Stimulated activated CD4-positive, alpha-beta T cell treated with anti-CD3 and anti-CD28 coated beads, Interleukin-4, amount 100 ng/mL, for 1 hour (primary cell): ENCODE results near the gene DAAM2.

Experiments used
- DNase-seq: peaks from one replicate; pipeline ENCODE4 v3.0.0-alpha.2; 2020

DAAM2 gene

DNA sequence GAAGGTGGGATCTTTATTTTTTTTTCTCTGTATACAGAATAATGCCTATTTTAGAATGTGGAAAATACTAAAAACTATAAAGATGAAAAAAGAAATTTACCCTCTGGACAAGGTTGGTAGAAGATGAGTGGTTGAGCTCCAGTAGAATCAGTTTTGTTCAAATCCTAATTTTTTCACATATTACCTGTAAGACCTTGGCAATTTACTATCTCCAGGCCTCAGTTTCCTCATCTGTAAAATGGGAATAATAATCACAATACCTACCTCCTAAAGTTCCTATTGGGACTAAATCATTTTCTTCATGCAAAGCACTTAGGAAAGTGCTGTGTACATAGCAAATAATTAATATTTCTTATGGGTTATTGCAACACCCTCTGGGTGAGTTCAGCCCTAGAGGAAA is 28.4 kb downstream of the DAAM2 start:
- no peak for DNase-seq

DNA sequence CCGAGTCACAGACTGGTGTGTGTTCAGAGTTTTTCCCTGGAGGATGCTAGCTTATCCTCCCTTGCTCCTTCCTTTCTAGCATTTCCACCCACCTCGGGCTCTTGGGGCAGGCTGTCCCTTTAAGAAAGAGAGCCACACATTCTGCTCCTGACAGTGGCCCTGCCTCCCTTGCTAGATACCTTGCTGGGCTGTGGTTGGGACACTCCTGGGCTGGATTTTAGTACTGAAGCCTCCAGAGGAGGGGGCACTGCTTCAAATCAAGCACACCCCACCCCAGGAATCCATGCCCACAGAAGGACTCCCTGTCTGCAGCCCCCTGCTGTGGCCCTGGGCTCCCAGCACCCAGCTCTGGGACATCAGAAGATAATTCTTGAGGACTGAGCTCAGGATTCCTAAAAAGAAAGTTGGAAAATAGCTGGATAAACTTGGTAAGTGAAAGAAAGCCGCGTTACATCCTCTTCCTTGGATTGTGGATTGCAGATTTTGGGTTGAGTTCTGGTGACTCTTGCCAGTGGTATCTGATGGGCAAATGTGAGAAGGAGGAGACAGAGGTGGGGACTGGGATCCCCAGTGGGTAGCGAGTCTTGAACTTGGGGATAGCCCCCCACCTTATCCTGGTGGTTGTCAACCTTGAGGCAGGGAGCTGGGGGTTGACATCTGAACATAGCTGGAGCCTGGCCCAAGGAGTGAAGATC is 29.0 kb downstream of the DAAM2 start:
- DNase-seq, result no peak

DNA sequence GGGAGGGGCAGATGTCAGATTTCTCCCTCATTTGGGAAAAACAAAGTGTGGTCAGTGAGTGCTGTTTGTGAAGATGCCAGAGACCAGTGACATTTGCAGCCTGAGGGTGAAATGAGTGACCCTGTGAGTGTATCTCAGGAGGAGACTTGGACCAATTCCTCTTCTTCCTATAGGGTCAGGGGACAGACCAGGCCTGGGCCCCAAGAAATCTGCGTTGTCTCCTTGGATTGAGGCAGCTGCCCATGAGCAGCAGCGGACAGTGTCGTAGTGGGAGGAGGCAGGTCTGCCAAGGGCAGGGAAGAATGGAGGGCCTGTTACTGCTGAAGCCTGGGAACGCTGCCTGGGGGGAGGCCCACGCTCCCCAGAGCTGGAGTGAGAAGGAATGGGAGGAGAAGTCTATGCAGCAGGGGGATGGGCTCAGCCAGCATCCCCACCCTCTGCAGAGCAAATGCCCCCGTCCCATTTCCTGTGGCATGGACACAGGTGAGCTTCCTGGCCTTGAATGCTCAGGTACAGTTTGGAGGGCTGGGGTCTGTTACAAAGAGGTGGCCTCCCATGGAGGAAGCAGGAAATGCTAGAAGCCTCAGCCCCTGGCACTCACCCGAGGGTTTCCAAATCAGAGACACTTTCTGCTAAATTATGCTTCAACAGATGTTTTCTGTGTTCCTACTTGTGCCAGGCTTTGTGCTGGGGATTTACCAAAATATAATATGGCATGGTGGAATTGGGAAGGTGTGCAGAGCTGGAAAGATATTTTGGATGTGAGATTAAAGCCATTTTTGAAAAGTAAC is 29.8 kb downstream of the DAAM2 start:
- DNase-seq, result no peak

DNA sequence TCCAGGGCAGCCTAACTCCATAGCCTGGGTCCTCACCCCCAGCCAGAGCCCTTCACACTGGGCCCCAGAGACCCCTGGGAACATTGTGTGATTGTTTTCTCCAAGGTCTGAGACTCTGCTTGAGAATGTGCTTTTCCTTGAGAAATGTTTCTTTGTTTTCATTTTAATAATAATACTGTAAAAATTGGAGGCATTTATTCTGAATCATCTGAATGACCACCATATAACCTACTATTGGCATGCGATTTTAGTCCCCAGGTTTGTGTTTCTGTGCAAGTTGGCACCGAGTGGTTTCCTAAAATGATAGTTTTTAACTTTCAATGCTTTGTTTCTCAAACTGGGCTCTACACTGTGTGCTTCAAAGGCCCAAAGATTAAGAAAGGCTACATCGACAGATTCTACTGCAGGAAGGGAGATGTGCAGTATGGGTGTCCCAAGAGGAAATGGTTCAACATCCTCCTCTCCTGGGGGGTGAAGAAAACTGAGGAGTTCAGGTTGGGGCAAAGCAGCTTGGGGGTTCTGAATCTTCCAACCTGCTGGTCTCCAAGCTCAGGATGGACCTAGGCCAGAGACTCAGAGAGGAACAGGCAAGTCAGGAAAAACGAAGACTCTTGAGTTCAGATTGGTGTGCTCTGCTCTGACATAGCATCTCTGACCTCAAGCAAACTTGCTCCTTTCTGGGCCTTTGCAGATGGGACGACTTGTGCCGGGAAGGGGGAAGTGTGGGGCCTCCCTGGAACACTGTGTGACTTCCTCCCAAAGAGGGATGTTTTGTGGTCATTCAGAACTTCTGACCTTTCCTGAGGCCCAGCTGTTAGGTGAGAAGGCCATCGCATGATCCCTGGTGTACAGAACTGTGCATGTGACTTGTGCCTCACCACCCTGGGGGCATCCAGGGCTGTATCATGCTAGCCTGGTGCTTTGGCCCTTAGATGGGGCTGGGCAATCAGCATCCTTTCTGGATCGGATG is 31.0 kb downstream of the DAAM2 start:
- DNase-seq, result no peak

DNA sequence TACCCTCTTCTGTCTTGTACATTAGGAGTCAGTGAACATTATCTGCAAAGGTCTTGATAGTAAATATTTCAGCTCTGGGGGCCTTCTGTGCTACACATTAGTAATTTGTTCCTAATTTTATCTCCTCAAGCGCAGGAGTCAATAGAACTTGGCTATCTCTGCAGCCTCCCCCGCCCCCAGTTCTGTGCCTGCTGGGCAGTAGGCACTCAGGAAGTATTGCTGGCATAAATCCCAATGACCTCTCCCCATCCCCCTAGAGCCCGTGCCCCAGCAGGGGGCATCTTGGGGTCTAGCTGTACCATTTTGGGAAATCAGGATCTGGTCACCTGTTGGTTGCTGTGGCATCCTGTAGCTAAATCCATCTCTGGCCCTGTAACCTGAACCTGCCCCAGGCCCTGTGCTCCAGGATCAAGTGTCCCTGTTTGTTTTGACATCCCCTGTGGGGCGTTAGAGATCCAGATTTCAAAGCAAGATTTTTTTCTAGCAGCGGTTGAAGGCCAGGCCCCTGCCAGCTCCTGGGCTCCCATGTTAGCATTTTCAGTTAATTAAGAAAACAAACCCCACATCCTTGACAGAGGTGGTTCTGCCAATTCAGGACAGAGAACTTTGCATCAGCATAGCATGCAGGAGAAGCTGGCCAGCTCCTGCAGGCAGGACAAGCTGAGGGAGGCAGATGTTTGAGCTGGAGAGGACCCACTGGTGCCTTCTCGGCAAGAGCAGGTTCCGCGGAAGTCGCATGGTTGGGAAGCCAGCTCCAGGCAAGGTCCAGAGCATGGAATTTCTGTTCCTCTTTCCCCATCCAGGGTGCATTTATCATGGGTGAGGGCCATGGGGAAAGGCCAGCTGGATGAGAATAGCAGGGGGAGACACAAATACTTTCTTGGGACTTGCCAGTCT is 32.1 kb downstream of the DAAM2 start:
- DNase-seq, result no peak

DNA sequence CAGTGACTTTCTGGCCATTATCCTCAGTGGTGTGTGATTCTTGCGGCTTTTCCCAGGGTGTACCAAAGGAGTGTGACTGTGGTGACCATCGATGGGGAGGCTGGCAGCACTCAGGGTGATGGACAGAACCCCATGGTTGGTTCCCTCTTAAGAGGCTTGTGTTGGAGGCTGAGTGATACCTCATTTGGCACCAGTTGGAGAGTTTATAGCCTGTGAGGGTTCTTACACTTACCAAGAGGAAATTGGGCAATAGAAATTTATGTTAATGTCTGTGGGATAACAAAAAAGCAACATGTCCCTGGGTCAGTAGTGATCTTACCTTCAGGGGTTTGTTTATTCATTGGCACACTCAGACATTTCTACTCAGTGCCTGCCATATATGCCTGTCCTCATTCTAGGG is 37.2 kb downstream of the DAAM2 start:
- DNase-seq, result no peak

DNA sequence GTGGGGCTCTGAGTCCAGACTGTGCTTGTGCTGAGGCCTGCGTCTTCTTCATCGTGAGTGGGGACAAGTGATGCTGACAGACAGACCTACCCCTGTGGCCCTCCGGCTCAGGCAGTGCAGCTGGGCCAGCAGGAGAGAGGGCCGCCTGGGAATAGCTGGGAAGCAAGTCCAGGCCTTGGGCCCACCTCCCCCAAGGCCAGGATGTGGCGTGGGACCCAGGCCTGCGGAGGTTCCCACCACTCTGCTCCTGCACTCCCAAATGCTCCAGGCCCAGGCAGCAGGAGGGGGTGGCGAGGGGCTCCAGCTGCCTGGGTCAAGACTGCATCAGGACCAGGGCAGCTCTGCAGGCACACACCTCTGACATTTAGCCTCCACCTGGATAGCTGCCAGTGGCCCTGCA is 38.3 kb downstream of the DAAM2 start:
- DNase-seq, result no peak

DNA sequence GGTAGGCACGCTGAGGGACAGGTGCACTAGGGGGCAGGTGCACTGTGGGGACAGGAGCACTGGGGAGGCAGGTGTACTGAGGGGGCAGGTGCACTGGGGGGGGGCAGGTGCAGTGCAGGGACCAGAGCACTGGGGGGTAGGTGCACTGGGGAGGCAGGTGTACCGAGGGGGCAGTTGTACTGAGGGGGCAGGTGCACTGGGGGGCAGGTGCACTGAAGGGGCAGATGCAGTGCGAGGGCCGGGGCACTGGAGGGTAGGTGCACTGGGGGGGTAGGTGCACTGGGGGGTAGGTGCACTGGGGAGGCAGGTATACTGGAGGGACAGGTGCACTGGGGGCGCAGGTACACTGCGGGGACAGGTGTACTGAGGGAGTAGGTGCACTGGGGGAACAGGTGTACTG is 39.5 kb downstream of the DAAM2 start:
- DNase-seq, result no peak

DNA sequence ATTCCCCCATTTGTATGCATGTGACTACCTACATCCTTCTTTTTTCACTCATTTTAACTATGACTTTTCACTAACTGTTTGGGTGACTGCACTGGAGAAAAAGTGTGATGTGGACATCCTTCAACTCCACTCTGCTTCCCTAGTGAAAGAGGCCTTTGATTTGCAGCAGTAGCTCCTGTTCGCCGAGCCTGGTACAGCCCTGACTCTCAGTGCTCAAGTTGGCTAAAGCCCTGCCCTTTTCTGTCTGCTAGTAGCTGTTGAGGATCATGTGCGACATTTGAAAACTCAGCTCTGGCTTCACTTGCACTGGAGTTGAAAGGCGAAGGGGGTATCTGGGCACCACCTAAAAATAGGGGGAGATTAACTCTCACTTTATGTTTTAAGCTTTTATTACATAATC is 42.1 kb downstream of the DAAM2 start:
- no peak for DNase-seq

DNA sequence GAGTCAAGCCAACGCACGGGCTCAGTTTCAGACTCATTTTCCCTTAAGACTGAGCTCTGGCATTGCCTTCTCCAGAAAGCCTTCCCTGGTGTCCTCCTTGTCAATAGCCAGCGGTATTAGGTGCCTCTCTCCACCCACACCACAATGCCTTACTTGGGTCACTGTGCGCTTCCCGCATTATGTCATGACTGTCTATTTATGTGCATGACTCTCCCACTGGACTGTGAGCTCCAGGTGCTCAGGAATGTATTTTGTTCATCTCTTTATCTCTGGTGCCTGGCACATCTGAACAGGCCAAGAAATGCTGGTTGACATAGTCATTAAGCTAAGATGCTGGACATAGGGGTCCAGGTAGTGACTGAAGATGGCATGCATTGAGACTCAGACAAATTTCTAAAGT is 42.7 kb downstream of the DAAM2 start:
- DNase-seq, result no peak

DNA sequence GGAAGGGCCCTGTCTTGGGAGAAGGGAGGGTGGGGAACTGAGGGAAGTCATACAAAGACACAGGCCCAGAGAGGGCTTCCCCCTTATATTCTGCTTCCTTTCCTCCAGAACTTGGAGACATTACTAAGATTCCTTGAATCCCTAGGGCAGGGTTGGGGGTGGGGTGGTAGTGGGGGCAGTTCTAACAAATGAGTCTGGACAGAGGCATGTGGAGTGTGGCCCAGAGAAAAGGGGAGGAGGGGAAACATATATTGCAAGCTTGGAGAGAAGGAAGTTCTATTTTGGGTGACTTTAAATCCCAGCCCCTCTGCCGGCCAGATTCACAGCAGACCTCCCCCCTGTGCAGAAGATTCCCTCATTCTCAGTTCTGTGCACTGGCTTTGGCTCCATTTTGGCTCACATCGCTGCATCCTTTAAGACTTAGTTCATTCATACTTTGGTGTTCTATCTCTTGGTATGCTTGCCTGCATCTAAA is 43.7 kb downstream of the DAAM2 start:
- no peak for DNase-seq

DNA sequence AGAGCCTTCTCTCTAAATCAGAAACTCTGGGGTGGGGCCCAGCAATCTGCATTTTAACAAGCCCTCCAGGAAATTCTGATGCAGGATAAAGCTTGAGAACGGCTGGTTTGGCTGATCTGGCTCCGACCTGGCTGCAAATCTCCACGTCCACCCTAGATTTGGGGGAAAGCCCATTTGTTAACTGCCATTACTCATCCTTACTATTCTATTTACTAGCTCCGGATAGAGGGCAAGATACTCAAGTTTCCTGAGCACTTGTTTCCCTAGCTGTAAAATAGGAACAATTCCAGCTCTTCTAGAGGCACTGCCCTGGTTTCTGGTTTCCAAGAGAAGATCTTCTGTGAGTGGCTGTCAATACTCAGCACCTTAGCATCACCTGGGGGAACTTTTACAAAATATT is 44.4 kb downstream of the DAAM2 start:
- no peak for DNase-seq

DNA sequence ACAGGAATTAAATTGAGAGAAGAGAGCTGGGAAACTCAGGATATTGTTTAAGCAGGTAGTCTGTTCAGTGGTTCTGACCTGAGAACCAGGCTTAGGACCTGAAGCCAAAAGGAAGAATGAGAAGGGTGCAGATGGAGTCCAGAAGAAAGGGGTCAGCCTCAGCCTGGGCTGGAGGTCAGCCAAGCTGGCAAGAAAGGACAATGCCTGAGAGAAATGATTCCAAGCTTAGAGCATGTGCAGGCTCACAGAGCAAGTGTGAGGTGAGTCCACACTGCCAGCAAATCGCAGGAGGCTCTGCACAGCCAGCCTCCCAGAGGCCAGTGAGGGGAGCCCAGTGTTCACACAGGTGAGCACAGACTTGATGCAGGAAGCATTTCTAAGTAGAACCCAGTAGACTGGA is 47.3 kb downstream of the DAAM2 start:
- DNase-seq, result no peak

DNA sequence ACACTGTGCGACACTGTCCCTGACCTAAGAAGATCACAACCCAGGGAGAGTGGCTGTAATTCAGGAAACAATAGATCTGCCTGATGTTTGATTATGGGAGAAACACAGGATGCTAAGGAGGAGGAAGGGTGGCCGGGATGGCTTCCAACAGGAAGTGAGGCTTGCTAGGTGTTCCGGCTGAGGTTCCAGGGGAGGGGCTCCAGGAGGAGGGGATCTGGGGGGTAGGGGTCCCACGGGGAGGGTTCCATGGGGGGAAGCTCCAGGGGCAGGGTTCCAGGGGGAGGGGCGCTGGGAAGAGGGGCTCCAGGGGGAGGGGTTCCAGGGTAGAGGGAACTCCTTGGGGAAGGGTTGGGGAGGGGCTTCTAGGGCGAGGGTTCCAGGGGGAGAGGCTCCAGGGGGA is 48.6 kb downstream of the DAAM2 start:
- no peak for DNase-seq

DNA sequence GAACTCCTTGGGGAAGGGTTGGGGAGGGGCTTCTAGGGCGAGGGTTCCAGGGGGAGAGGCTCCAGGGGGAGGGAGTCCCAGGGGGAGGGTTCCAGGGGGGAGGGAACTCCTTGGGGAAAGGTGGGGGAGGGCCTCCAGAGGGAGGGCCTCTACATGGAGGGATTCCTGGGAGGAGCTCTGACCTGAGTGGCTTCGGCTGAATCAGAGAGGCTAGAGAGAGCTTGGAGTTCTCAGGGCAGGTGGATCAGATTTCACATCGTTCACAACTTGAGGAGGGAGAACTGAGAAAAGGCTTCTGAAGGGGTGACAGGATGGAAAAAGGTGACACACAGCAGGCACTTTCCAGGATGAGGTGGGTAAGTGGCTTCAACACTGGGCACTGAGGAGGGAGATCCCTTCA is 49.1 kb downstream of the DAAM2 start:
- DNase-seq, result no peak

DNA sequence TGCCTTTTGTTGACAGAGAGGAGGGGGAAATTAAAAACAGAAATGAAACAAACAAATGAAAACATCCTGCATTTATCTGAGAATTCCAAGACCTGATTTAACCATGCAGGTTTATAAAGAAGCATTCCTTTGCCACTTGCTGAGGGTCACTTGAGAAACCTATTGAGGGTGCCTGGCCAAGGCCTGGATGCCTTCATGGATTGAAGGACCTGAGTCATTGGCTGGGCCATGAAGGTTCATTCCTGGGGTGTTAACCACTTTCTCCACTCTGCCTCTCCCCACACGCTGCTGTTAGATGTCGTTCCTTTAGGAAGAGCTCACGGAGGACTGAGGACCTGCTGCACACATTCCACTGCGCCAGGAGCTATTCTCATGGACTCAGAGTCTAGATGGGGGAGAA is 49.7 kb downstream of the DAAM2 start:
- no peak for DNase-seq

DNA sequence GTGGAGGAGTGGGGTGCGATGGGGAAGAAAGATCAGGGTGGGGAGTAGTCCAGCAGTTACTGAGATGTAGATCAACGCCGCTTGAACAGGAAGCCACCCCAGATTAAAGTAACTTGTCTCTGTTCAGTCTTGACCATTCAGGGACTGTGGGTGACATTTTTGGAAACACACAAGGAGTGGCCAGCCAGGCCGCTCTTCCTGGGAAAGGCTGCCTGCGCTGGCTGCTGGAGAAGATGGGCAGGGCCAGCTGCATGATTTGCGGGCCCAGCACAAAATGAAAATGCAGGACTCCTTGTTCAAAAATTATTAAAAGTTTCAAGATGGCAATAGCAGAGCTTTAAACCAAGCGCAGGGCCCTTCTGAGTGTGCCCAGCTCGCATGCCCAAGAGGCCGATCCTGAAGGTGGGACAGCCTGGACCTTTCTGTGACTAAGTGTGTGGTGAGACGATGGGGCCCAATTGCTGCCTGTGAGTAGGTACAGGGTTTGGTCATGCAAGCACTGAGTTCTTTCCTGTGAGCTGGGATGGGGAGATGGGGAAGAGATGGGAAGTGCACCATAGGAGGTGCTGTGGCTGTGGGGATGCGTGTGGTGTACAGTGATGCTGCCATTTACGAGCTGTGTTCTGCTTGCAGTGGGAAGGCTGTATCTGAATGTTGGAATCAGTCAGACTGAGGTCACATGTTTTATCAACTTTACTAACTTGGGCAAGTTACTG is 51.3 kb downstream of the DAAM2 start:
- no peak for DNase-seq

DNA sequence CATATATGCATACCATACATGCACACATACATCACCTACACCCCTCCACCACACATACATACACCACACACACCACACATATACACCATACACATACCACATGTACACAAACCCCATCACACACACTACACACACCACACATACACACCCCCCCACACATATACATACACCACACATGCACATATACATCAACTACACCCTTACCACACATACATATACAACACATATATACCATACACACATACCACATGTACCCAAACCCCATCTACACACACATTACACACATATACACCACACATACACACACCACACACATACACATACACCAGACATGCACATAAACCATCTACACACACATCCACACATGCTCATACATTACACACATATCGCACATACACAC is 52.7 kb downstream of the DAAM2 start:
- no peak for DNase-seq

DNA sequence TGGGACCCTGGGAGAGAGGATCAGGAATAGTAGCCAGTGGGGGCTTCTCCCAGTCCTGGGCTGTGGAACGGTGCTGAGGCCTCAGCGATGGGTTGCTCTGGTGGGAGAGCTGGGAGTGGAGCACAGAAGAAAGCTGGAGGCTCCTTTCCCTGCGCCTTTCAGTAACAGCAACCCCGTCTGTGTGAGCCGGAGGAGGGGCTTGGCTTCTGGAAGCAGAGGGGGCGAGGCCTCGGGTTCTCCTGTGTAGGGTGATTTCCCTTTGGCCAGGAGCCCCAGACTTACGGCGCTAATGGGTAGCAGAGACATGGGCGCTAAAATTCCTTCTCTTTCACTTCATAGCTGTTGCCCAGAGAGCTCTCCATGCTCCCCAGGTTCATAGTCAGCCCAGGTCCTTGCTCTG is 55.0 kb downstream of the DAAM2 start:
- no peak for DNase-seq

DNA sequence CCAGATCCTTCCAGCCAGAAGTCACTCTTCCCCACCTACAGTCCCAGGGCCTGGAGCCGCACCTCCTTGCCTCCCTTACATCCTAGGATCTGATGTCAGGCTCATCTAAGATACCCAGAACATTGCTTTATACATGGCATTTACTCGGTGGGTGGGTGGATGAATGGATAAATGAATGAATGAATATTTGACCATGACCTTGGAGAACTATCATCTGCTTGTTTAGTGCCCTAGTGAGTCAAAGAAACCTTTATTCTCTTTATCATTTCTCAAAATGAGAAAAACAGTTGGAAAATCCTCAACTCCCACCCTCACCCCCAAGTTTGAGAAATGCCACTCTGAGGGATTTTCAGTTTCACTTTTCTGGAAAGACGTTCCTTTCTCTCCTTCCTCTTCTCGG is 56.0 kb downstream of the DAAM2 start:
- no peak for DNase-seq

DNA sequence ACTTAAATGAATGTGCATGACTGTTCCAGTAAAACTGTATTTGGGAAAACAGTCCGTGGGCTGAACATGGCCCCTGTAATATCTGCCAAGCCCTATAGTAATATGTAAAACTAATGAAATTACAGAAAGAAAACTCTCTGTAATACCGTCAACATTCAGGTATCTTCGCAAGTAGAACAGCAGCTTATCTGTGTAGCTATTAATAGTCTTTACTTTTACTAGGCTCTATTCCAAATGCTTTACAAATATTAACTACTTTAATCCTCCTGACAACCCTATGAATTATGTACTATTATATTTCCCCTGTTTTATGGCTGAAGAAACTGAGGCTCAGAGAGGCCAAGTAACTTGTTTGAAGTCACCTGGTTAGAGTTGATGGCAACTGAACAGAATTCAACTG is 57.1 kb downstream of the DAAM2 start:
- DNase-seq, result no peak

DNA sequence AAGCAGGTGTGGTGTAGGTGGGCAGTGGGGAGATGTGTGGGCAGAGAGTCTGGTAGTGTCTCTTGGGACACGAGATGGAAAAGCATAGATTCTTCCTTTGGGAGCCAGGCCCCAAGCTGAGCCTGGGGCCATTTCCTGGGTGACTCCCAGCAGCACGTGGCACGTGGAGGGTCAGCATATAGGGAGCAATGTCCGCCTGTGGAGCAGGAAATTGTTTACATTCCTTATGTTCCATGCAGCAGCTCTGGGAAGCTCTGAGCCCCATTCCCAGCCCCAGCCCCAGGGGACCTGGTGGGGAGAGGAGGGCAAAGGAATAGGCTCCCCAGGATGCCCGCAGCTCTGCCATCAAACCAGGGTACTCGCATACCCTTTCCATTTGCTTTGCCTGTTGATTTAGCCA is 57.6 kb downstream of the DAAM2 start:
- no peak for DNase-seq
